ENCODE measurements around the gene ARHGAP40.
A peak's percentile ranks its signal among the peaks of the same experiment; 100 is the strongest.

ARHGAP40 gene

DNA sequence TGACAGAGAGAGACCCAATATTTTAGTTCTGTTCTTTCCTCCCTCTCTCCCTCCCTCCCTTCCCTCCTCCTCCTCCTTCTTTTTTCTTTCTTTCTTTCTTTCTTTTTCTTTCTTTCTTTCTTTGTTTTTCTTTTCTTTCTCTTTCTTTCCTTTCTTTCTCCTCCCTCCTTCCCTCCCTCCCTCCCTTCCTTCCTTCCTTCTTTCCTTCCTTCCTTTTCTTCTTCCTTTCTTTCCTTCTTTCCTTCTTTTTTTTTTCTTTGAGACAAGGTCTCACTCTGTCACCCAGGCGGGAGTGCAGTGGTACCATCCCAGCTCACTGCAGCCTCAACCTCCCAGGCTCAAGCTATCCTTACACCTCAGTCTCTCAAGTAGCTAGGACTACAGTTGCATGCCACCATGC, 28.4 kb downstream of the ARHGAP40 start:
- ChIA-PET CTCF (interaction anchor here (1.3 to 1.6 kb wide), 2 partner anchors 15 to 17 kb away, joined by 3 to 6 read pairs; no protein-coding TSS in a partner anchor), POLR2A (no interaction called here)
- no peak overlapping the region for H3K4me3 ChIP-seq (ENCODE audit: low read depth, low read length)
- no peaks in the 10 kb centered on the region for H3K36me3 ChIP-seq (ENCODE audit: control insufficient read depth in 2 of 2, insufficient read depth in 1 of 2, low read length in 2 of 2)
- no peak overlapping the region for H3K27ac ChIP-seq (ENCODE audit: extremely low read depth, low read depth, low read length)
- TF ChIP-seq ZNF37A (tag by site-specific recombination; IDR thresholded peaks at IDR 0.05) (no peak), ZNF366 (tag by site-specific recombination; conservative IDR thresholded peaks at IDR 0.05) (peak; percentile 38; the same call in 1 of the 2 replicates)
- H3K9me3 ChIP-seq (ENCODE audit: control insufficient read depth, insufficient read depth, low read depth, low read length): no peaks in the 10 kb centered on the region
- no peaks in the 10 kb centered on the region for H3K4me1 ChIP-seq (ENCODE audit: control insufficient read depth, insufficient read depth, low read length)

DNA sequence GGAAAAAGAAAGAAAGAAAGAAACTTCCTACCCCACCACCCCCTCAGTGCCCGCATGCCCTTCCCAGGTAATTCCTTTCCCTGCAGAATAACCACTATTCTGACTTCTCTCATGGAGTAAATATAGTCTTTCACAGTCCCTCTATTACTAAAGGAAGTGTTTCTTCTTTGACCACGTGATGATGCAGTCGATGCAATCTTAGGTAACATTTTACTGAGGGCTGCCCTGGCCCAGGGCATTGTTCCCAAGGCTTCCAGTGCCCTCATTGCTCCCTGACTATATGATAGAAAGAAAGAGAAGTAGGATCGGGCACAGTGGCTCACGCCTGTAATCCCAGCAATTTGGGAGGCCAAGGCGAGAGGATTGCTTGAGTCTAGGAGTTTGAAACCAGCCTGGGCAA, 29.1 kb downstream of the ARHGAP40 start:
- H3K9me3 ChIP-seq (ENCODE audit: control insufficient read depth, insufficient read depth, low read depth, low read length): no peaks in the 10 kb centered on the region
- no peaks in the 10 kb centered on the region for H3K4me1 ChIP-seq (ENCODE audit: control insufficient read depth, insufficient read depth, low read length)
- no peaks in the 10 kb centered on the region for H3K36me3 ChIP-seq (ENCODE audit: control insufficient read depth in 2 of 2, insufficient read depth in 1 of 2, low read length in 2 of 2)
- TF ChIP-seq ZNF114 (tag by site-specific recombination; IDR thresholded peaks at IDR 0.05) (no peak), ZBTB10 (tag by site-specific recombination; IDR thresholded peaks at IDR 0.05) (no peak), ZNF248 (tag by site-specific recombination; IDR thresholded peaks at IDR 0.05) (no peak), PBX3 (CRISPR knock-in tag; IDR thresholded peaks at IDR 0.05) (no peak), ZNF776 (tag by site-specific recombination; IDR thresholded peaks at IDR 0.05; ENCODE audit: borderline replicate concordance) (no peak), ZBTB20 (tag by site-specific recombination; IDR thresholded peaks at IDR 0.05) (no peak)
- no peak overlapping the region for H3K4me3 ChIP-seq (ENCODE audit: low read depth, low read length)
- ChIA-PET CTCF (no interaction called here), POLR2A (no interaction called here)
- no peak overlapping the region for H3K27ac ChIP-seq (ENCODE audit: extremely low read depth, low read depth, low read length)

- no peaks in the 10 kb centered on the region for H3K36me3 ChIP-seq (ENCODE audit: control insufficient read depth in 2 of 2, insufficient read depth in 1 of 2, low read length in 2 of 2)
- H3K27ac ChIP-seq (ENCODE audit: extremely low read depth, low read depth, low read length): no peak overlapping the region
- H3K4me1 ChIP-seq (ENCODE audit: control insufficient read depth, insufficient read depth, low read length): no peaks in the 10 kb centered on the region
- ChIA-PET POLR2A (no interaction called here), CTCF (no interaction called here)
- no peaks in the 10 kb centered on the region for H3K9me3 ChIP-seq (ENCODE audit: control insufficient read depth, insufficient read depth, low read depth, low read length)
- no peak overlapping the region for H3K4me3 ChIP-seq (ENCODE audit: low read depth, low read length)
- TF ChIP-seq WT1 (tag by site-specific recombination; IDR thresholded peaks at IDR 0.05) (no peak), ZNF24 (tag by site-specific recombination; IDR thresholded peaks at IDR 0.05) (no peak), EGR2 (tag by site-specific recombination; IDR thresholded peaks at IDR 0.05; ENCODE audit: low read depth) (peak; percentile 63), ZBTB1 (tag by site-specific recombination; IDR thresholded peaks at IDR 0.05) (no peak), ZNF324 (tag by site-specific recombination; IDR thresholded peaks at IDR 0.05) (no peak), ZNF146 (tag by site-specific recombination; IDR thresholded peaks at IDR 0.05) (no peak), ZNF626 (tag by site-specific recombination; IDR thresholded peaks at IDR 0.05) (no peak), ZBTB6 (tag by site-specific recombination; IDR thresholded peaks at IDR 0.05) (no peak), MZF1 (tag by site-specific recombination; IDR thresholded peaks at IDR 0.05; ENCODE audit: borderline replicate concordance) (no peak), KLF8 (tag by site-specific recombination; IDR thresholded peaks at IDR 0.05) (no peak), ZNF791 (tag by site-specific recombination; IDR thresholded peaks at IDR 0.05) (no peak), TCF7L2 (IDR thresholded peaks at IDR 0.05; ENCODE audit: borderline replicate concordance, low read depth, low read length) (no peak), ZFP37 (tag by site-specific recombination; IDR thresholded peaks at IDR 0.05) (no peak), SP7 (tag by site-specific recombination; IDR thresholded peaks at IDR 0.05) (no peak), ZNF529 (tag by site-specific recombination; IDR thresholded peaks at IDR 0.05; ENCODE audit: insufficient replicate concordance) (no peak), KLF16 (tag by site-specific recombination; IDR thresholded peaks at IDR 0.05) (no peak)
- TF ChIP-seq, protein P1, sequence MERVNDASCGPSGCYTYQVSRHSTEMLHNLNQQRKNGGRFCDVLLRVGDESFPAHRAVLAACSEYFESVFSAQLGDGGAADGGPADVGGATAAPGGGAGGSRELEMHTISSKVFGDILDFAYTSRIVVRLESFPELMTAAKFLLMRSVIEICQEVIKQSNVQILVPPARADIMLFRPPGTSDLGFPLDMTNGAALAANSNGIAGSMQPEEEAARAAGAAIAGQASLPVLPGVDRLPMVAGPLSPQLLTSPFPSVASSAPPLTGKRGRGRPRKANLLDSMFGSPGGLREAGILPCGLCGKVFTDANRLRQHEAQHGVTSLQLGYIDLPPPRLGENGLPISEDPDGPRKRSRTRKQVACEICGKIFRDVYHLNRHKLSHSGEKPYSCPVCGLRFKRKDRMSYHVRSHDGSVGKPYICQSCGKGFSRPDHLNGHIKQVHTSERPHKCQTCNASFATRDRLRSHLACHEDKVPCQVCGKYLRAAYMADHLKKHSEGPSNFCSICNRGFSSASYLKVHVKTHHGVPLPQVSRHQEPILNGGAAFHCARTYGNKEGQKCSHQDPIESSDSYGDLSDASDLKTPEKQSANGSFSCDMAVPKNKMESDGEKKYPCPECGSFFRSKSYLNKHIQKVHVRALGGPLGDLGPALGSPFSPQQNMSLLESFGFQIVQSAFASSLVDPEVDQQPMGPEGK (tag by site-specific recombination; IDR thresholded peaks at IDR 0.05): no peak
These were observed 29.8 kb downstream of the ARHGAP40 start for GRCh38 chr20:38631155-38632022.
